NCI-H526 (cell line): ENCODE measurements around the gene AMY2A.
"Not testable (repeated sequence)": the region's sequence is repeated elsewhere in the genome, so short reads cannot be mapped to it uniquely, and the experiment has no call there.

Source experiments
- DNase-seq, 2 experiments: peaks; one replicate each; lab custom pipeline; 2025; lab: John Stamatoyannopoulos, UW

The AMY2A gene

GRCh38 chr1:103616994-103617477, at the start of gene AMY2A:
TSS of gene AMY2A (plus strand) at chr1:103617427. CDS start at chr1:103617441, 14 bp downstream.
- not testable (repeated sequence) for DNase-seq

- no peak for DNase-seq
Measured at GRCh38 chr1:103569493-103569892, 47.7 kb upstream of the AMY2A start.

- not testable (repeated sequence) for DNase-seq
Measured at GRCh38 chr1:103571289-103571688, 45.9 kb upstream of the AMY2A start, which contains the start of gene AMY2B. TSS of gene AMY2B (plus strand) at chr1:103571589. CDS start at chr1:103571603, 14 bp downstream.

GRCh38 chr1:103576065-103576464, 41.2 kb upstream of the AMY2A start:
- no peak for DNase-seq

GRCh38 chr1:103576784-103577183, 40.4 kb upstream of the AMY2A start:
- DNase-seq: not testable (repeated sequence)

GRCh38 chr1:103582464-103582863, 34.8 kb upstream of the AMY2A start:
- DNase-seq: no peak

GRCh38 chr1:103583887-103584286, 33.3 kb upstream of the AMY2A start:
- DNase-seq: no peak

GRCh38 chr1:103584537-103584936, 32.7 kb upstream of the AMY2A start:
- DNase-seq: no peak

GRCh38 chr1:103602740-103603139, 14.5 kb upstream of the AMY2A start:
- not testable (repeated sequence) for DNase-seq

GRCh38 chr1:103616362-103616761, 865 bp upstream of the AMY2A start:
- no peak for DNase-seq

GRCh38 chr1:103627436-103627835, 10.2 kb downstream of the AMY2A start:
- DNase-seq: not testable (repeated sequence)

GRCh38 chr1:103641194-103641593, 24.0 kb downstream of the AMY2A start:
- DNase-seq: not testable (repeated sequence)

- DNase-seq: not testable (repeated sequence)
Measured at GRCh38 chr1:103643908-103644307, 26.7 kb downstream of the AMY2A start.

GRCh38 chr1:103650305-103650704, 33.1 kb downstream of the AMY2A start:
- not testable (repeated sequence) for DNase-seq

- not testable (repeated sequence) for DNase-seq
Measured at GRCh38 chr1:103650889-103651288, 33.7 kb downstream of the AMY2A start.

- DNase-seq: not testable (repeated sequence)
Measured at GRCh38 chr1:103654133-103654532, 36.9 kb downstream of the AMY2A start.

GRCh38 chr1:103655460-103655859, 38.2 kb downstream of the AMY2A start, which contains the start of gene AMY1A:
TSS of gene AMY1A (plus strand) at chr1:103655760. CDS start at chr1:103656331, 571 bp downstream.
- DNase-seq: not testable (repeated sequence)
